GM19099 (cell line): ENCODE data around the gene HTT.

Experiments
- POLR2A ChIP-seq: IDR thresholded peaks from 3 replicates; pipeline ENCODE4 v1.6.1; 2011; ENCODE audit warnings: low read depth; ENCODE audit not compliant: insufficient read length; ENCODE audit errors: extremely low read depth

The HTT gene

DNA sequence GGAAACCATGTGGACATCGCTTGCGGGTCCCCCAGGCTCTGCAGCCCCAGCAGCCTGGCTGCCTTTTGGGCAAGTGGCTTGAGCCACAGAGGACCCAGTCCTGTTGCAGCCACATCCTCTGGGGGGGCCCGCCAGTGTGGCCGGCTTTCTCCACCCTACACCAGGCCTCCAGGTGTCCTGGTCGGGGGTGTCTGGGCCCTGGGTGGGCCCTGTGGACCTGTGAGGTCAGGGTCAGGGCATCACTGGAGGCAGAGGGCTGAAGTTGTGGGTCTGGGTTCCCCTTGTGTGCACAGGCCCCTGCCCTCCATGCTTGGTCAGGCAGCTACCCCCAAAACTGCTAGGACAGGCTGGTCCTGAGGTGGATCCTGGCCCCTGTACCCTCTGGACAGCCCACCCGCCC, 171.2 kb downstream of the HTT start:
- TF ChIP-seq POLR2A, result no peak

DNA sequence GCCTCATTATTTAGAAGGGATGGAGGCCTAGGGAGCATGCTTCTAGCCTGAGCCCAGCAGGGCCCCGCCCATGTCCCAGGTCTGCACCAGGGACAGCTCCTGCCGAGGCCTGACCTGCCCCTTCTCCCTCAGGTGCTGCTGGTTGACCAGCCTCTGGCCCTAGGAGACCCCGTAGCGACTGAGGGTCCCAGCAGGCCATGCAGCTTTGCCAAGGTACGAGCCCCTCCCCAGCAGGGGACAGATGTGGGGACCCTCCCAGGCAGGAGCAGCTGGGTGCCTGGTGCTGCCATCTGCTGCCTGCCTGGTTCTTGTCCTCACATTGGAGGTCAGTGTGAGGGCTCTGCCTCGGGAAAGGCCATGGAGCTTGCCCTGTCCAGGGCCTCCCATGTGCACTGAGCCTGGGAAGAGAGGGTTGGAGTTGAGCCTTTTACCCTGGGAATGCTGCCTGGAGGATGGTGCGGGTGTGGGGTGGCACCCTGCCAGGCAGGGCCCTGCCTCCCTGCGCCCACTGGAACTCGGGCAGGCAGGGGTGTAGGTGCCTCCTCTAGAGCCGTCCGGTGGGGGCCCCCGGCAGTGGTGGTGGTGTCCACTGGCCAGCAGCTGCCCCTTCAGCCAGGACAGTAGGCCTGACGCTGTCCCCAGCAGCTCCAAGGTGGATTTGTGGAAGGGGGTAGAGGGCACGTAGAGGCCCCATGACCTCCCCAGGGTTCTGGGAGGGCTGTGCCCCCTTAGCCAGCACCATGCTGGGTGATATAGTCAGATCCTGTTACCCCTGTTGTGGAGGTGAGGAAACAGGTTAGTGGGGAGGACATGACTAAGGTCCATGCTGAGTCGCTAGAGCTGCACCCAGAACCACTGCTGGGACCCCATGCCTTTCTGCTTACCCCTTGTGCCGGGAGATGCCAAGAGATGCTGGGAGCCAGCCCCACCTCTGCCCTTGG, 172.2 kb downstream of the HTT start:
- TF ChIP-seq POLR2A, result no peak

DNA sequence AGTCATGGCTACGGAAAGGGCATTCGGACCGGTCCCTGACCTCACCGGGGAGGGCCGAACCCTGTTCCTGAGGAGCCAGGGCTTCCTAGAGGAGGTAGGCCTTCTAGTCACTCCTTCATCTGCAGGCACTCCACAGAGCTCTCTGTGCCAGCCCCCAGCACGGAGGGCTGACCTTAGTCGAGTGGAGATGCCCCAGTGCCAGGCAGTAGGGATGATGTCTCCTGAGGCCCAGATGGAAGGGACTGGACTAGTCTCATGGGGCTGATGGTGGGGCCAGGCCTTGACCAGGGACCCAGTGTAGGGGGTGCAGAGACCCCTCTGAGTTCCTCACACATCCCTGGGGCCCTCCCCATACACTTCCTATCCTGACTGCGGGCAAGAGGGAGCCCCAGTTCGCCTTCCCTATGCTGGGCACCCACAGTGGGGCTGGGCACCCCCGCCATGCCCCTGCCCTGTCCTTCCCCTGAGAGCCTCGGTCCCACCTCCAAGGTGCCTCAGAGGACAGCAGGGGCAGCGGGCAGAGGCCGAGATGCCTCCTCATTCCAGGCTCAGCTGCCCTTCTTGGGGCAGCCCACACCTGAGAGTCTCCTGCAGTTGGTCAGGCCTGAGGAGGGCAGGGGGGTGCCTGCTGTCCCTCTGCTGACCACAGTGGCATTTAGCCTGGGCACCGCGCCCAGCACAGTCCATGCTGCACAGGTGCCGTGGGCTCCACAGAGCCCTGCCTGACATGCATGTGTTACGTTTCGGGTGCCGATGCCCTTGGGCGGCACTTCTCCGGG, 173.1 kb downstream of the HTT start:
- TF ChIP-seq POLR2A, result no peak

DNA sequence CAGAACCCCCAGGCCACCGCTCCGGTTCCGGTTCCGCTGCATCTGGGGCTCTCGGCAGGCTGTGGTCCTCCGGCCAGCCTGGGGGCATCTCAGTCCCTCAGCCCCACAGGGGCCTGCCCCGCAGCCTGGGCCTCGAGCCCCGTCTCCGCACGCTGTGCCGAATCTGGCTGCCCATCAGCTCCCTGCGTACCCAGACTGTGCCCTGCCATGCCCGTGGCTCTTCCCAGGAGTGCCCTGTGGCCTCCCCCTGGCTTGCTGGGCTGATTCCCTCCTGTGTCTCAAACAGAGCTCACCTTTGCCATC, 173.6 kb downstream of the HTT start:
- TF ChIP-seq POLR2A, result no peak

DNA sequence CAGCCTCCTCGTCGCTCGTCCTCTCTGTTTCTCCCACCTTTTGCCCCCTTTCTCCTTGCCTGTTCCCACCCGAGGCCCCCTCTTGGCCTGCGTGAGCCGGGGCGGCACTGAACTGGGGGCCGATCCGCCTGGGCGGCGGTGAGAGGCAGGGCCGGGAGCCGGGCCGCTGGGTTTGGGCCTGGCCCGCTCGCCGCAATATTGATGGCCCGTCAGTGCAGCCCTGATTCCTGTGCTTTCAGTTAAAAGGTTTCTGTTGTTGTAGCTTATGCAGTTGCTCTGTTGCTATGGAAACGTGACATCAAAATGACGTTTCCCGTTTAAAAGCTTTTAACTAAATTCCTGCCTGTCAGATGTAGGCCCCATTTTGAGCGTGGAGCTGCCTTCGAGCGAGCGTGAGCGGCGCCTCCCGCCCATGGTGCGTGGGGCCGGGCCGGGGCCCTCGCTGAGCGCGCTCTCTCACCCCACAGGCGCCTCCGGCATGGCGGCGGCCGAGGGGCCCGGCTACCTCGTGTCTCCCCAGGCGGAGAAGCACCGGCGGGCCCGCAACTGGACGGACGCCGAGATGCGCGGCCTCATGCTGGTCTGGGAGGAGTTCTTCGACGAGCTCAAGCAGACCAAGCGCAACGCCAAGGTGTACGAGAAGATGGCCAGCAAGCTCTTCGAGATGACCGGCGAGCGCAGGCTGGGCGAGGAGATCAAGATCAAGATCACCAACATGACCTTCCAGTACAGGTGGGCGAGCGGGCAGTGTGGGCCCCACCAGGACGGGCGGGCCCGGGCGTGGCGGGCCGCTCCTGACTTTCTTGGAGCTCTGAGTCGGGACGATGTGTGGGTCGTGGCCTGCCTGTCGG, 174.6 kb downstream of the HTT start, which contains the start of gene MSANTD1:
Gene MSANTD1 (plus strand): TSS at position 349 of the 851 bp plus-strand sequence. CDS start 64 bp downstream, at position 413.
- TF ChIP-seq POLR2A, result no peak

DNA sequence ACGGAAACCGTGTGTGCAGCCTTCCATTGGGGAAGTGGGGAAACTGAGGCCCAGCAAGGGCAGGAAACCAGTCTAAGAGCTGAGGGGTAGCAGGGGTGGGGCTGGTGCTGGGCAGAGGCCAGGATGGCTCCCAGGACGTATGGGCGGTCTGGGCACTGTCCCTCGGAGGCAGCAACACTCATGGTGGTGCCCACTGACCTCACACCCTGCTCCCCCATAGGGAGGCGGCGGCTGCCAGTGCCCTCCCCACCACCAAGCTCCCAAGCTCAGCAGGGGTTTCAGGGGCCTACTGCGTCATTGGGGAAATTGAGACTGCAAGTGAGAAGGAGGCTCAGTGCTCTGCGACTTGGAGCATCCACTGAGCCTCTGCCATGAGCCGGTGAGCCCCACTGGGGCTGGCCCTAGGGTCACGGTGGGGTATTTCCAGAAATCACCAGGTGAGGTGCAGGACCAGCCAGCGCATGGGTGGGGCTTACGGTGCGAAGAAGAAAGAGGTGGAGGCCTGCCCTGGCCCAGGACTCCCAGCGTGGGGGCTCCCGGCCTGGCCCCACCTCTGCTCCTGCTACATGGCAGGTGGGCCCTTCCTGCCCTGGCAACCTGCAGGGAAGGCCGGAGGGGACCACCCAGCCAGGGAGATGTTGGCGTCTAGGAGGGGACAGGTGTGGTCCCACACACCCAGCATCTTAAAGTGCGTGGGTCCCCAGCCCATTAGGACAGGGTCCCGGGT, 175.4 kb downstream of the HTT start:
- no peak for TF ChIP-seq POLR2A

DNA sequence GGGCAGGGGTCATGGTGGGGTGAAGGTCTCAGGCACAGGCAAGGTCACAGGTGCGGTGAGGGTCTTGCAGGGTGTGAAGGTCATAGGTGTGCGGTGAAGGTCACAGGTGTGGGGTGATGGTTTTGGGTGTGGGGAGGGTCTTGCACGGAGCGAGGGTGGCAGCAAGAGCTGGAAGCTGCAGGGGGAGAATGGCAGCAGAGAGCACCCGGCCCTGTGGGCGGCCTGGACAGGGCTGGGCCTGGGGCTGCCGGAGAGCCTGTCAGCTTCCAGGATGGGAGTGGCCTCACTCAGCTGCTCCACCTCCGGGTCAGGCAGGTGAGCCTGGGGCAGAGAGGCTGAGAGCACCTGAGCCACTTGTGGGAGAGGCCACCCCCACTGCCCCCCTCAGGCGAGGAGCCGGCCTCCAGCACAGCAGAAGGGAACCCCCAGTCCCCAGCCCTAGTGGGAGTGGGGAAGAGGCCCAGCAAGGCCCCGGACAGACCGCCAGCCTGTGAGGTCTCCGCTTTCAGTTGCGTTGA, 176.0 kb downstream of the HTT start:
- TF ChIP-seq POLR2A, result no peak

DNA sequence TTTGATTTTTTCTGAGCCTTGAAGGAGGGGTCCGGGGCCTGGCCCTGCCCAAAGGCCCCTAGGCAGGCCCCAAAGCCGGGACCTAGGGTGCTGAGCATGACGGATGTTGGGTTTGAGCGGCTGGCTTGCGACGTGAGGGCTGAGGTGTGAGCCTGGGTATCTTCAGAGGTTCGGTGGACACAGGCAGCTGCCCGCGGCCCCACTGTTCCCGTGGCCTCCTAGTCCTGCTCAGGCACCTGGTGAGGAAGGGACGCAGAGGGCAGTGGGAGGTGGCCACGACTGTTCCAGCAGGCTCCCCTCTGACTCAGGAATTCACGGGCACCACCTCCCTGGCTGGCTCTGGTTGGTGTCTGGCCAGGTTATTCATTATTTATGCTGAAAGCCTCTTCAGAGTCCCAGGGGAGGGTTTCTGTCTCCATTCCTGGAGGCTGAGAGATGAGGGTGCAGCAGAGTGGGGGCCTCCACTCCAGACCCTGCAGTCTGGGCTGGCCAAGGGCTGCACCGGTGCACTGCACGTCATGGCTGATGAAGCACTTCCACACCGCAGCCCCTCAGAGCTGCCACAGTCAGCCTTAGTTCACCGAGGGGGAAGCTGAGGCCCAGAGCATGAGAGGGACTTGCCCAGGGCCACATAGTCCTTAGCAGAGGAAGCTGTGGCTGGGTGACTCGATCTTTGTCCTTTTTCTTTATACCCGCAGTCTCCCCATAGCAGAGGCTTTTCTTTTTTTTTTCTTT, 176.6 kb downstream of the HTT start:
- TF ChIP-seq POLR2A, result no peak

DNA sequence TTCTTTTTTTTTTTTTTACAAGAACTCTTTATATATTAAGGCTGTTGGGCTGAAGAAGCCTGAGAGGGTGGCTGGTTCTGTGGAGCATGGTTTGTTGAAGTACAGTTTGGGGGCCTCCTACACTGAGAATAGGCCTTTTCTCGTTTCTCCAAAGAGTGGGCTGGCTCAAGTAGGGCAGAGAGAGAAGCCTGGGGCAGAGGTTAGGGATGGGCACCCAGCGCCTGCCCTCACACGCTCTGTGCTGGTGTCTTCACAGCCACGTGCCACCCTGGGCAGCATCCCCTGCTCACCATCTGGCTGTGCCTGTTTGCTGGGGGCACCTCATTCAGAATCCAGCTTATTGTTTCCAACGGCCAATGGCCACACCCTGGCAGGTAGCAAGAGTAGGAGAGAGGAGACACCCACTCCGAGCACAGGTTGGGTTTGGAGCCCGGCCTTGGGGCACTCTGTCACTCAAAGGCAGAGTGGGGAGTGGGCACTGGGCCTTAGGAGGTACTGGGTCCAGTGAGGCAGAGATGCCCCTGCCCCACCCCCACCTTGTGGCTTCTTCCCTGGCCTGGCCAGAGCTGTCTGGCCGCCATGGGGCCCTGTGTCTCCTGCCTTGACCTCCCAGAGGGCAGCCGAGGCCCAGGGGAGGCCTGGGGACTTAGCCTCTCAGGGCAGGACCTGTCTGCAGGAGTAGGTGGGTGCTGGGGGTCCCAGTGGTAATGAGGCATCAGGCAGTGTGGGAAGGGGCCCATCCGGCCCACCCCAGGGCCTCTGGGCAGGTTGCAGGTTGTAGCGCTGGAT, 177.4 kb downstream of the HTT start:
- no peak for TF ChIP-seq POLR2A

DNA sequence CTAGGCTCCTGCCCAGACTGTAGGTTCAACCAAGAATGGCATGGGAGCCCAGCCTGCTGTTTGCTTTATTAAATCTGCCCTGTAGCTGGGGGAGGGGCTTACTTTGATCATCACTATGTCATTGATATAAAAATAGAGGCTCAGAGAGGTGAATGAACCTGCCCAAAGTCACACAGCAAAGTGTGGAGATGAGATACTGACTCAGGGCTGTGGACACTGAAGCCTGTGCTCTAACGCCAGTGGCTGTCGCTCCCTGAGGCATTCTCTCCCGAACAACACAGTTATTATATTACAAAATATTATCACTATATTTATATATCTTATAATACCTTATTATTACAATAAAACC, 178.0 kb downstream of the HTT start:
- TF ChIP-seq POLR2A, result no peak

DNA sequence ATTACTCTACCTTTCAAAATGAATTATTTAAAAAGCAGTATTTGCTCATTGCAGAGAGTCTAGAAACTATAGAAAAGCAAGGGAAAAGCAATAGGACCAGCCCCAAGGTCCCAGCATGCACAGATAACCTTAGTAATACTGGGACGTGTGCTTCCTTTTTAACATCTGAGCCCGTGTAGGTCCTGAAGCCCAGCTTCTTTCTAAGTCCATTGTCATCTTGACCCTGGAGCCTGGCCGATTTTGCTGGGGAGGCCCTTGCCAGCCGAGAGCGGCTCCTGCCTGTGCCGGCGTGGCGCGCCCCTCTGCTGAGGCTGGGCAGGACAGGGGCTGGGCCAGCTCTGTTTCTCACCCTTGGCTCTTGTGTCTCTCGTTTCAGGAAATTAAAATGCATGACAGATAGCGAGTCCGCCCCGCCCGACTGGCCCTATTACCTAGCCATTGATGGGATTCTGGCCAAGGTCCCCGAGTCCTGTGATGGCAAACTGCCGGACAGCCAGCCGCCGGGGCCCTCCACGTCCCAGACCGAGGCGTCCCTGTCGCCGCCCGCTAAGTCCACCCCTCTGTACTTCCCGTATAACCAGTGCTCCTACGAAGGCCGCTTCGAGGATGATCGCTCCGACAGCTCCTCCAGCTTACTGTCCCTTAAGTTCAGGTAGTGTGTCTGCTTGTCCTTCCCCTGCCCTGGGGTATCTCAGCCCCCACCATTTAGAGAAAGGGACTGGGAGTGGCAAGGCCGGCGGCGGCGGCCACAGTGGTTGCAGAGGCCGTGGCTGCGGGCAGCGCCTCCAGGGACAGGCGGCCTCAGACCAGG, 178.6 kb downstream of the HTT start:
- no peak for TF ChIP-seq POLR2A

DNA sequence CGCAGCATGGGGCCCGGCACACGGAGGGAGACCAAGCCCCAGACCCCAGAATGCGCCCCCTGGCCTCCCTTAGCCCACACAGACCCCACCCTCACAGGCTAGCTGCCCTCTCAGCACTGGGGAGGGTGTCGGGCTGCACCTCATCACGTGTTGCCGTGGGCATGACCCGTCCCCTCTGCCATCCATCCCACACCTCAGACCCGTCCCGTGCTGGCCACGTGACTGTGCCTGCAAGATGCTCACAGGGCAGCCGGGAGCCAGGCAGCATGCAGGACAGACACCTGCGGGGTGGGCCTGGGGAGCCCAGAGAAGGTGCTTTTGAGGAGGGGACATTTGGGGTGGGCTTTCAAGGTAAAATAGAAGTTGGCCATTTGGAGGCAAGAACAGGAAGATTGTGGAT, 179.3 kb downstream of the HTT start:
- TF ChIP-seq POLR2A, result no peak
